T-helper 2 cell treated with Interferon-gamma antibody and Interleukin-4, amounts not matched to agents 100 ng/mL and 5 ng/mL, for 36 hours (primary cell): ENCODE results near the gene ABLIM1. TPM values are rescaled to one million over a fixed set of nuclear protein-coding genes. Genes with fewer than 3 reads are reported as not detected.

ENCODE experiments used
- intact Hi-C: fragments of 100-400 bp; cut with micrococcal nuclease; formaldehyde crosslinking; loops from one replicate; pipeline ENCODE4 v1.15.1; 2023
- total RNA-seq: library from RNA; stranded (reverse); gene quantifications from 2 replicates; pipeline ENCODE4 v1.2.3, GENCODE V29; 2022

The ABLIM1 gene
- total RNA-seq, 1 donor from 2014 or later, result 127 TPM

- intact Hi-C loops, result no loop called here
Measured at GRCh38 chr10:114680543-114681117, 22.6 kb upstream of the ABLIM1 start.

DNA sequence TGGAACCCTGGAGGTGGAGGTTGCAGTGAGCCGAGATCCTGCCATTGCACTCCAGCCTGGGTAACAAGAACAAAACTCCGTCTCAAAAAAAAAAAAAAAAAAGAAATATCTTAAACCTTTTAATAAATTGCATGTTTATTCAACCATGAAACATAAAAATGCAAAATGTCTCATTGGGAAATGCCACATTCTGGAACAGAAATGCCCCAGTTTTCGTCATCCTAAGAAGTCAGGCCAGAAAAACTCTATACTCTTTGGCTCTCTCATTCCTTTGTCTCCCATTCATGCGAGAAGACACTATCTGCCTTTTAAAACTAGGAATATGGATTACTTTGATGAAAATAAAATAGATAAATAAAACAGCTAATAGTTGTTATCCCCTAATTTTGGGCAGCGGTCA, 21.5 kb upstream of the ABLIM1 start:
- intact Hi-C loops, result no loop called here

GRCh38 chr10:114678820-114679219, 20.7 kb upstream of the ABLIM1 start:
- intact Hi-C loops, result no loop called here

DNA sequence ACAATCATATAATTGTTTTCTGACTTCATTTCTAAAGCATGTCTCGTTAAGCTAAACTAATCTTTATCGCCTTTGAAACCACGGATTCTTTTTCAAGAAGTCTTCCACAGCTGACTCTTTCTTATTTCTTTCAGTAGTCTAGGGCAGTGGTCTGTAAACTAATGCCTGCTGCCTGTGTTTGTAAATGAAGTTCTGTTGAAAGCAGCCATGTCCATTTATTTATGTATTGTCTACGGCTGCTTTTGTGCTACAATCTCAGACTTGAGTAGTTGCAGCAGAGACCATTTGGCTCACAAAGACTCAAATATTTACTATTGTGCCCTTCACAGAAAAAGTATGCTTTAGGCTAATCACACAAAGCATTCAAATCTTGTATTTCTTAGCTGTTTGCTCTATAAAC, 20.3 kb upstream of the ABLIM1 start:
- intact Hi-C loops, result no loop called here

DNA sequence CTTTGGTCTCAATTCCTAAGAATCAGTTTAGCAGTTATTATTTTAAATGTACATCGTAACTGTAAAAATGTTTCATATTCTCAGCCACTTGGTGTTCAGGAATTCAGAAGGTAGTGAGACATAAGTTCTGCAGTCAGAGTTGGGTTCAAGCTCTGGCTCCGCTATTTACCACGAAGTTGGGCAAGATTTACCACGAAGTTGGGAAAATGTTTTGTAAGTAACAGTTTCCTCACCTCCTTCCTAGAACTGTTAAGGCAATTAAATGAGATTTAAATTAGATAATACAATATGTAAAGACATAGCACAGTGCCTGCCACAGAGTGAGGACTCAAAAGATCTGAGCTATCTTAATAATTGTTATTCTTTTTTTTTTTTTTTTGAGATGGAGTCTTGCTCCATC, 16.3 kb upstream of the ABLIM1 start:
- intact Hi-C loops, result no loop called here

- intact Hi-C loops, result no loop called here
Measured at GRCh38 chr10:114669648-114670047, 11.6 kb upstream of the ABLIM1 start.

GRCh38 chr10:114668375-114669080, 10.5 kb upstream of the ABLIM1 start:
- intact Hi-C loops, result no loop called here

DNA sequence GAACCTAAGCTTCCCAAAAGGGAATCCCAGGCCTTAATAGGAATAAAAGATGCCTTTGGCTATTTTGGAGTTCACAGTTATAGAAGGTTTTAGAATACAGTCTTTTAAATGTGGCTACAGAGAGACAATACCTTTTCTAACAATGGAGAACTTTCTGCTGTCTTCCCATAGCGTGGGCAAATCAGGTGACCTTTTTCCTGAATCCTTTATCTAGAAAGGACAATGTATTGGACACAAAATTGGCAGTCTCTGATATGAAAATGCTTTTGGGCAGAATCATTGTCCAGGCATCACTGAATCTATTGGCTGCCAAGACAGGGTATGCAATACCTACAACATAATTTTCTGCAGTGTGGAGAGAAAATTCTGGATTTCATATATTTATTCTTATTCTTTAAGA, 7.8 kb upstream of the ABLIM1 start:
- intact Hi-C loops, result no loop called here

- intact Hi-C loops, result no loop called here
Measured at GRCh38 chr10:114665406-114665805, 7.3 kb upstream of the ABLIM1 start.

DNA sequence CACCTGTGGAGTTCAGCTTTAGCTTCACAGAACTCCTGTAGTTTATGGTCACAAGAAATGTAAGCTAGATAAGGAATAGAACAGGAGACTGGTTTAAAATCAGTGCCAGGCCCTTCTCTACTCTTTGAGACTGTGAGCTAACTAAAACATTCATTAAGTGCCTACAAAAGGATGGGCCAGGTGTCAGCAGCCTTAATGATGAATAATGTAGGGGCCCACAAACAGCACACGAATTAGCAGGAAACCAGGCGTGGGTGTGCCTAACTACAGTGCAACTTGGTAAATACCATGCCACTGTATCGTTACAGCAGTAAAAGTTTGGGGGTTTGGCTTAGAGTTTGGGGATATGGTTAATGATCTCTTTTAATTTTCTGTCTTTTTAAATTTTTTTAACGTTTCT, 6.1 kb upstream of the ABLIM1 start:
- intact Hi-C loops, result no loop called here

DNA sequence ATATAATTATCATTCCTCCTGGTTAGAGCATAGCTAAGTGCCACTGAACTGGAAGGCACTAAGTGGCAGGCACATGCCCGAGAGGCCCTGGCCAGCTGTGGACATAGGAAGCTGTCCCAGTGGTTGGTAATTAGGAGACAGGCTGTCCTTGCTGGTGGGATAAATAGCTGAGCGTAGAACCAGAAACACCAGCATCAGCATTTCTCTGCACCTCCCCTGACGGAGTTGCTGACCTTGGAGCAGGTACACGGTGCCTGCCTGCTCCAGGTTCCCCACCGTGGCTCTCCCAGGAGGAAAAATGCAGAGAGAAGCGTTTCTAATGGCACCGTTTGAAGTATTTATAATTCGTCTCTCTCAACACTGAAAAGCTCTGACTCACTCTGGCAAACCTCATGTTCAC, 5.6 kb upstream of the ABLIM1 start:
- intact Hi-C loops, result no loop called here

GRCh38 chr10:114662646-114663217, 4.7 kb upstream of the ABLIM1 start:
- intact Hi-C loops, result no loop called here

GRCh38 chr10:114661212-114661880, 3.3 kb upstream of the ABLIM1 start:
- intact Hi-C loops, result no loop called here

DNA sequence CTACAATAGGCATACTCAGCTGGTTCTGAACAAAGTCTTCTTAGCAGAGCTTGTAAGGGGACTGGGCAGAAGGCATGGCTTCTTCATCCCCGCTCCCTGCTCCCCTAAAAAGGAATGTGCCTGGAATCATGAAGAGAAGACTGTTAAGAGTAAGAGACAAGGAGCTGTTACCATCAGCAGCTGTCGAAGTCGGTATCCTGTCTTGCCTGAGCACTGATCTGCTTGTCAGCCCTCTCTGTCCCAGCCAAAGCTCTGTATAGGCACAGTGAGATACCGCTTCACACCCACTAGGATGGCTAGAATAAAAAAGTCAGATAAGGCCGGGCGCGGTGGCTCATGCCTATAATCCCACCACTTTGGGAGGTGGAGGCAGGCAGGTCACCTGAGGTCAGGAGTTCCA, 2.4 kb downstream of the ABLIM1 start:
- intact Hi-C loops, result no loop called here

DNA sequence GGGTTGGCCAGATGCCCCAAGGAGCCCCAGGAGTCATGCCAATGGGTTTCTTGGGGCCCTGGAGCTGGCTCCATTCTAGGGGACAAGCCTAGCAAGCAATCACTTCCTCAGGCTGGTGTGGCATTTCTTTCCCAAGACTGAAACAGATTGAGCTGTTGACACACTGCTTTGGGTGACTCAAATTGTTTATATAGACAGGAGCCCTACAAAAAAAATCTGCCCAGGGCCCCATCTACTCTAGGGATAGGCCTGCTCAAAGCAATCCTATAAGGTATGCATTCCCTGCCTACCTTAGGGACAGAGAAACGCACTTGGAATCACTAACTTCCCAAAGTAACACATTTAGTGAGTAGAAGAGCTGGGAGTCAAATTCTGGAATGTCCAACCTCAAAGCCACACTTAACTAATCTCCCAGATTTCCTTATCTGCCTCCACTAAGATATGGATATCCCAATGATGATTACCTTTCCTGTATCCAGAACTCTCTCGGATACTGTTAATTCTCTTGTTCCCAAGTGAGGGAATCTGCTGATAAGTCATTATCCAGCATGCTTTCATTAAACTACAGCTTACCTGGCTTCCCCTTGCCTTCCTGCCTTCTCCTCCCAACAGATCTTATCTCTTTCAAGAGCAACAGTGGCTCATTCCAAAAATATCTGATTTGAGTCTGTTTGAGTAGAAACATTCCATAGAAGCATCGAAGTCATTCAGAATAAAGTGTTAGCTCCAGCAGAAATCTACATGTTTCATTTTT, 3.1 kb downstream of the ABLIM1 start:
- intact Hi-C loops, result no loop called here

- intact Hi-C loops, result no loop called here
Measured at GRCh38 chr10:114653926-114654325, 4.1 kb downstream of the ABLIM1 start.

- intact Hi-C loops, result no loop called here
Measured at GRCh38 chr10:114652402-114653368, 5.4 kb downstream of the ABLIM1 start.

- intact Hi-C loops, result no loop called here
Measured at GRCh38 chr10:114650831-114651230, 7.2 kb downstream of the ABLIM1 start.

GRCh38 chr10:114650266-114650665, 7.8 kb downstream of the ABLIM1 start:
- intact Hi-C loops, result no loop called here

- intact Hi-C loops, result no loop called here
Measured at GRCh38 chr10:114649217-114649903, 8.7 kb downstream of the ABLIM1 start.
